Calu3 (cell line): ENCODE results near the gene MLX. TPM values are rescaled to one million over a fixed set of nuclear protein-coding genes. Genes with fewer than 3 reads are reported as not detected.

Experiments used
- BruUV-seq: library from RNA; stranded (reverse); fragments of 400-500 nt; replicated peaks from 2 replicates; lab custom pipeline; 2021; lab: Mats Ljungman, UMichigan
- CTCF ChIA-PET: fragments of 300-600 bp; sonication (Branson Sonifier 250); formaldehyde crosslinking; loops from one replicate; lab custom pipeline; 2022; ENCODE audit warnings: antibody characterized with exemption; lab: Charles Lee
- DNase-seq: peaks from one replicate; pipeline ENCODE4 v3.0.0; 2022
- H3K27ac Mint-ChIP-seq: one replicate; pipeline ENCODE4 v1.8.0; 2022; ENCODE audit warnings: mixed read lengths; ENCODE audit not compliant: unreplicated experiment
- H3K27me3 Mint-ChIP-seq: one replicate; pipeline ENCODE4 v1.8.0; 2022; ENCODE audit warnings: mixed read lengths; ENCODE audit not compliant: unreplicated experiment
- H3K36me3 Mint-ChIP-seq: one replicate; pipeline ENCODE4 v1.8.0; 2022; ENCODE audit warnings: mild to moderate bottlenecking, moderate library complexity, mixed read lengths; ENCODE audit not compliant: insufficient read depth, unreplicated experiment
- H3K4me1 Mint-ChIP-seq: one replicate; pipeline ENCODE4 v1.8.0; 2022; ENCODE audit warnings: mild to moderate bottlenecking, low read depth, mixed read lengths; ENCODE audit not compliant: unreplicated experiment
- H3K4me3 Mint-ChIP-seq: one replicate; pipeline ENCODE4 v1.8.0; 2022; ENCODE audit warnings: mild to moderate bottlenecking, low read depth, moderate library complexity, mixed read lengths; ENCODE audit not compliant: unreplicated experiment
- H3K9me3 Mint-ChIP-seq: one replicate; pipeline ENCODE4 v1.8.0; 2022; ENCODE audit warnings: low read depth, mixed read lengths; ENCODE audit not compliant: unreplicated experiment
- intact Hi-C: fragments of 100-400 bp; cut with micrococcal nuclease; formaldehyde crosslinking; loops from one replicate; pipeline ENCODE4 v1.10.0; 2022; ENCODE audit not compliant: unreplicated experiment
- total RNA-seq: library from RNA; stranded (reverse); gene quantifications from 2 replicates; pipeline ENCODE4 v1.2.3, GENCODE V29; 2022
- TF ChIP-seq, protein P1 (sequence below): fragments of 200-600 bp; IDR thresholded peaks from one replicate; pipeline ENCODE4 v1.8.0; 2022; ENCODE audit warnings: antibody characterized with exemption; ENCODE audit not compliant: unreplicated experiment

MLX gene
- total RNA-seq, 1 experiment from 2014 or later = 69.8 TPM

DNA sequence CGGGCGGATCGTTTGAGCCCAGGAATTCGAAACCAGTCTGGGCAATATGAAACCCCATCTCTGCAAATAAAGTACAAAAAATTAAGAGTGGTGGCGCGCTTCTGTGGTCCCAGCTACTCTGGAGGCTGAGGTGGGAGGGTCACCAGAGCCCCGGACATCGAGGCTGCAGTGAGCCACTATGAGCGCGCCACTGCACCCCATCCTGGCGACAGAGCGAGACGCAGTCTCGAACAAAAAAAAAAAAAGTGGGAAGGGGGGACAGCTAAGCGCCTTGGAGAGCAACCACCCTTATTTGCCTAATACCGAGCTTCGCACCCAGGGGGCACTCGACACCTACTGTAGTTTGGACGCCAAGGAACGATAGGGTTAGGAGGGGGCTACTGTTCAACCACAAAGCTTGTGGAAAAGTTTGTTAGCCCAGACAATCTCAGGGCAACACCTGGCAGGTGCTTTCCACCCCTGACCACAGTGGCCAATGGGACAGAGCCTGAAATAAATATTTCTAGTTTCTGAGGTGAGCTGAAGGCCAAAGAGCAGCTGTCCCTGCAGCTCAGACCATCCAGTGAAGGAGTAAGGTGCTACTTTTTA lies 11.5 kb downstream of the MLX start:
- Mint-ChIP-seq H3K4me3 (peak overlapping the region; percentile 82), H3K9me3 (no peaks in the 10 kb centered on the region), H3K36me3 (peaks cover 82% of the 10 kb centered on the region), H3K4me1 (peaks cover 40% of the 10 kb centered on the region), H3K27ac (peak overlapping the region; percentile 75), H3K27me3 (no peaks in the 10 kb centered on the region)
- intact Hi-C loops = loop anchor here (1.0 to 5.0 kb wide), 2 partner anchors 99 to 185 kb away; partner anchors contain the start of gene PLEKHH3
- CTCF ChIA-PET = interaction anchor here (0.5 to 2.7 kb wide), 34 partner anchors 8 to 420 kb away, joined by 3 to 66 read pairs (median 4); partner anchors contain the start of genes BECN1, CNTD1, CNTNAP1 and COA3
- BruUV-seq = no TSS peak
- TF ChIP-seq, protein P1, sequence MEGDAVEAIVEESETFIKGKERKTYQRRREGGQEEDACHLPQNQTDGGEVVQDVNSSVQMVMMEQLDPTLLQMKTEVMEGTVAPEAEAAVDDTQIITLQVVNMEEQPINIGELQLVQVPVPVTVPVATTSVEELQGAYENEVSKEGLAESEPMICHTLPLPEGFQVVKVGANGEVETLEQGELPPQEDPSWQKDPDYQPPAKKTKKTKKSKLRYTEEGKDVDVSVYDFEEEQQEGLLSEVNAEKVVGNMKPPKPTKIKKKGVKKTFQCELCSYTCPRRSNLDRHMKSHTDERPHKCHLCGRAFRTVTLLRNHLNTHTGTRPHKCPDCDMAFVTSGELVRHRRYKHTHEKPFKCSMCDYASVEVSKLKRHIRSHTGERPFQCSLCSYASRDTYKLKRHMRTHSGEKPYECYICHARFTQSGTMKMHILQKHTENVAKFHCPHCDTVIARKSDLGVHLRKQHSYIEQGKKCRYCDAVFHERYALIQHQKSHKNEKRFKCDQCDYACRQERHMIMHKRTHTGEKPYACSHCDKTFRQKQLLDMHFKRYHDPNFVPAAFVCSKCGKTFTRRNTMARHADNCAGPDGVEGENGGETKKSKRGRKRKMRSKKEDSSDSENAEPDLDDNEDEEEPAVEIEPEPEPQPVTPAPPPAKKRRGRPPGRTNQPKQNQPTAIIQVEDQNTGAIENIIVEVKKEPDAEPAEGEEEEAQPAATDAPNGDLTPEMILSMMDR = peak; percentile 95
- DNase-seq = peak; percentile 92

DNA sequence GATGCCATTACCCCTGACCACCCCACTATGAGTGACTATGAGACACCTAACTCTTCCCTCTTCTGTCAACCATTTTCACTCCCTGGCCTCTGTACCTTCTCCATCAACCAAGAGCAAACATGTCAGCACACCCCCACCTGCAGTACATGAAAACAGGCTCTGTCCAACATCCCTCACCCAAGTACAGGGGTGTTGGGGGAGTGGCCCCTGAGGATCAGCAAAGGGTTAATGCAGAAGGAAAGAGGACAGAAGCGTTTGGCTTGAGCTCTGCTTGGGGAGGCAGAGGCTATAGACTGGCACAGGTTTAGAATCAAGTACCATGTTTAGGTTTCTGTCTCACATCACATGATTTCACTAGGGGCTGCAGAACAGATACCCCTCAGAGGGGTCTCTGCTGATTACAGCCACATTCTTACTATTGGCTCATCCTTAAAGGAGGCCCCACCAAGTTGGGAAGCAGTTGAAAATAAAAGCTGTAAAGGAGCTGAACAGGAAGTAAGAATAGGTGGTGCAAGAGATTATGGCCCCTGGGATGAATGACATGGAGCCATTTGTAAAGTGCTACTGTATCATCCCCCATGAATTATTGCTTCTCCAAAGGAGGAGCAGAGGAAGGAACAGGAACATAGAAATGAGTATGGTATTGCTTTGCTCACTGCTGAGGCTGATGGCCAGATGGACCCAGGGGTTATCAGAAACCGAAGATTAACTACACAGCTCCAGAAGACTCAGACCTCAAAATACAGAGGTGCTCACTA lies 13.1 kb downstream of the MLX start:
- H3K27me3 Mint-ChIP-seq = no peaks in the 10 kb centered on the region
- no TSS peak for BruUV-seq
- H3K4me1 Mint-ChIP-seq = peaks cover 35% of the 10 kb centered on the region
- TF ChIP-seq, protein P1 = no peak
- H3K4me3 Mint-ChIP-seq = no peak overlapping the region
- CTCF ChIA-PET = interaction anchor here (1.1 kb wide), 1 partner anchor 184 kb away, joined by 4 read pairs; no protein-coding TSS in a partner anchor
- intact Hi-C loops = loop anchor here (5.0 kb wide), 1 partner anchor 97 kb away; the partner anchor contains the start of gene PLEKHH3
- no peaks in the 10 kb centered on the region for H3K9me3 Mint-ChIP-seq
- H3K36me3 Mint-ChIP-seq = peaks cover 79% of the 10 kb centered on the region
- no peak for DNase-seq
- H3K27ac Mint-ChIP-seq = no peak overlapping the region

DNA sequence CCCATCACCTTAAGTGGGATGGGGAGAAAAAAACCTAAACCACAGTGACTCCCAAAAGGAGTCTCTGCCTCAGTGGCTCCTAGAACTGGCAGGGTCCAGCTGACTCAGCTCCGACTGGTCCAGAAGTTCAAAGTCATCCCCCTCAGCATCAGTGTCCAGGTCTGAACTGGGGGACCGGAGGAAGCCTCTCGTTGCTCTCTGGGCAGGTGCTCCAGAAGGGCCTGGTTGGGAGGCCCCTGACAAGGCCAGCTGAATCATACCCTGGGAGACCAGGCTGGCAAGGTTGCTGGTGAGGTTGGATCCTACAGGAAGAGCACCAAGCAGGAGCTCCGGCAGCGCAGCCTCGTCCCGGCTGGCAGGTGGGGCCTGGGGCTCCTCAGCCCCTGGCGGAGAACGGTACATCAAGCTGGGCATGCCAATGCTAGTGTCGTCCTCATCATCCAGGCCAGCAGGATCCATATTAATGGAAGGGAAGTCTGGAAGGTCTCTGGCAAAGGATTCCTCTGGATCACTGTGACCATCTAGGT lies 14.9 kb downstream of the MLX start:
- no peaks in the 10 kb centered on the region for H3K27me3 Mint-ChIP-seq
- CTCF ChIA-PET = interaction anchor here (0.5 kb wide), 1 partner anchor 263 kb away, joined by 4 read pairs; no protein-coding TSS in a partner anchor
- no peak overlapping the region for H3K27ac Mint-ChIP-seq
- TF ChIP-seq, protein P1 = no peak
- H3K4me1 Mint-ChIP-seq = peaks cover 19% of the 10 kb centered on the region
- peaks cover 74% of the 10 kb centered on the region for H3K36me3 Mint-ChIP-seq
- no peak for DNase-seq
- BruUV-seq = no TSS peak
- no peaks in the 10 kb centered on the region for H3K9me3 Mint-ChIP-seq
- intact Hi-C loops = no loop called here
- no peak overlapping the region for H3K4me3 Mint-ChIP-seq

DNA sequence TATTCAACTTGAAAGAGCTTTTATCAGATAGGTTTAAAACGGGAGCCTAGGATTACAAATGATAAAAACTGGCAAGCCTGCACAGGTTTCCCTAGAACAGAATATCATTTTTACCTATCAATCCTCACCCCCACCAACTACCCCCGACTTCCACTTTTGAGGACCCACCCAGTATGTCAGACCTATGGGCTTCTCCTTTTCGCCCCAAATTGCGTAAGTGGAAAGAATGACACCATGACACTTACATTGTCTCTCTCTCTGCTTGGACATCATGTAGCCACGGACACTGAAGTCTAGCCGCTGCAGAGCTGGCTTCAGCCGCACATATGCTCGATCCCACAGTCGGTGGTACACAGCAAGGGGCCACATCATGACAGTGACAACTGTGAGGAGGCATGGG lies 18.0 kb downstream of the MLX start:
- BruUV-seq = no TSS peak
- TF ChIP-seq, protein P1 = no peak
- Mint-ChIP-seq H3K27ac (no peak overlapping the region), H3K9me3 (no peaks in the 10 kb centered on the region), H3K4me1 (peaks cover under 1% of the 10 kb centered on the region), H3K4me3 (no peak overlapping the region), H3K36me3 (peaks cover 56% of the 10 kb centered on the region), H3K27me3 (no peaks in the 10 kb centered on the region)
- CTCF ChIA-PET = no interaction called here
- intact Hi-C loops = no loop called here
- DNase-seq = no peak
